Keratinocyte (primary cell): ENCODE measurements around the gene FHIP1A.

Experiments
- CTCF ChIP-seq, 3 experiments: IDR thresholded peaks in 1 of 3; conservative IDR thresholded peaks in 1 of 3; optimal IDR thresholded peaks in 1 of 3; 2 replicates in 2 of 3; 3 replicates in 1 of 3; pipeline versions ENCODE3 to v1.5.1; 2011; ENCODE audit warnings: low read length in 3 of 3, mild to moderate bottlenecking in 3 of 3, moderate library complexity in 2 of 3, control low read depth in 1 of 3, inconsistent platforms in 1 of 3; ENCODE audit not compliant: insufficient read depth in 2 of 3; ENCODE audit errors: extremely low read depth in 1 of 3
- EZH2 ChIP-seq: IDR thresholded peaks from one replicate; pipeline ENCODE4 v1.6.1; 2012; ENCODE audit warnings: inconsistent platforms, mild to moderate bottlenecking, low read length, moderate library complexity

DNA sequence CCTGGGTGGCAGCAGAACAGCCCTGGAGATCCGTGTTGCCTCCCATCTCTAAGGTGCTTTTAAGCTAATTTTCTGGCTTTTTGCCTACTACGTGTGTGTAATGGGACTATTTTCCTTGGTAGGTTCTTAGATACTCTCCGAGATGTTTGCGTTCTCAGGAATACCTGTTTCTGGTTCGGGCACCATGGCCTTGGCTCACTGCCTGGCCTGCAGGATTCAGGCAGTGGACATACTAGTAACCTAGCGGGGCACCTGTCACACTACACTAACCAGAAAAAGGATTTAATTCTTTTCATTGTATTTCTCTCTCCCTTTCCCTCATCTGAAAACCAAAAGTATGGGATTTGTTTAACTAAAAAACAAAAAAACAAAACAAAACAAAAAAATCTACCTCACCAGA is 29.2 kb downstream of the FHIP1A start:
- TF ChIP-seq EZH2, result no peak
- no peak for TF ChIP-seq CTCF (optimal IDR thresholded peaks at IDR 0.05 in 1 of 3, IDR thresholded peaks at IDR 0.05 in 1 of 3, conservative IDR thresholded peaks at IDR 0.05 in 1 of 3; ENCODE audit: extremely low read depth in 1 of 3, insufficient read depth in 2 of 3, low read length in 3 of 3)
